HTR-8/SVneo (cell line): ENCODE data around the gene CDC14A.

ENCODE experiments used
- DNase-seq: peaks from one replicate; pipeline ENCODE4 v3.0.0; 2011; ENCODE audit warnings: low spot score, mixed read lengths; ENCODE audit not compliant: insufficient read length
- FAIRE-seq: peaks from 2 replicates; lab custom pipeline; 2011; peaks lifted over from hg19 to GRCh38; lab: Jason Lieb, UNC

CDC14A gene

GRCh38 chr1:100476735-100477290, 124.5 kb downstream of the CDC14A start:
- FAIRE-seq (no peak), DNase-seq (no peak)

- no peak for FAIRE-seq
Observed at GRCh38 chr1:100478816-100479215, 126.5 kb downstream of the CDC14A start.

GRCh38 chr1:100479620-100480338, 127.5 kb downstream of the CDC14A start:
- FAIRE-seq (no peak), DNase-seq (no peak)

More at GRCh38 chr1:100478816-100479215, 126.5 kb downstream of the CDC14A start:
- no peak for DNase-seq

- no peak for DNase-seq
- FAIRE-seq = no peak
Observed at GRCh38 chr1:100481303-100481702, 129.0 kb downstream of the CDC14A start.

GRCh38 chr1:100482167-100482566, 129.9 kb downstream of the CDC14A start:
- DNase-seq (no peak), FAIRE-seq (no peak)

- DNase-seq (no peak), FAIRE-seq (no peak)
Observed at GRCh38 chr1:100482748-100483147, 130.4 kb downstream of the CDC14A start.

- no peak for FAIRE-seq
- DNase-seq = no peak
Observed at GRCh38 chr1:100483230-100483629, 130.9 kb downstream of the CDC14A start.

GRCh38 chr1:100485855-100486258, 133.6 kb downstream of the CDC14A start:
- no peak for DNase-seq
- no peak for FAIRE-seq

GRCh38 chr1:100494393-100495084, 142.2 kb downstream of the CDC14A start:
- no peak for FAIRE-seq

GRCh38 chr1:100496896-100497295, 144.6 kb downstream of the CDC14A start:
- FAIRE-seq = no peak
- no peak for DNase-seq

More at GRCh38 chr1:100494393-100495084, 142.2 kb downstream of the CDC14A start:
- no peak for DNase-seq

- FAIRE-seq (no peak), DNase-seq (no peak)
Observed at GRCh38 chr1:100497796-100498195, 145.5 kb downstream of the CDC14A start.

- DNase-seq (no peak), FAIRE-seq (no peak)
Observed at GRCh38 chr1:100499194-100499811, 147.0 kb downstream of the CDC14A start.

- no peak for FAIRE-seq
- DNase-seq = no peak
Observed at GRCh38 chr1:100502052-100502792, 149.9 kb downstream of the CDC14A start.

GRCh38 chr1:100506217-100506616, 153.9 kb downstream of the CDC14A start:
- DNase-seq = no peak
- FAIRE-seq = no peak

- FAIRE-seq (no peak), DNase-seq (no peak)
Observed at GRCh38 chr1:100510451-100510850, 158.1 kb downstream of the CDC14A start.

- FAIRE-seq (no peak), DNase-seq (no peak)
Observed at GRCh38 chr1:100511058-100511457, 158.8 kb downstream of the CDC14A start.

- FAIRE-seq (no peak), DNase-seq (no peak)
Observed at GRCh38 chr1:100511773-100512172, 159.5 kb downstream of the CDC14A start.

- DNase-seq = no peak
- no peak for FAIRE-seq
Observed at GRCh38 chr1:100512803-100513352, 160.6 kb downstream of the CDC14A start.

- DNase-seq (no peak), FAIRE-seq (no peak)
Observed at GRCh38 chr1:100516857-100517256, 164.6 kb downstream of the CDC14A start.

GRCh38 chr1:100517515-100517914, 165.2 kb downstream of the CDC14A start:
- DNase-seq = no peak
- FAIRE-seq = no peak
